HCT116 (cell line): Measurements from ENCODE around the gene DLG2. TPM values are rescaled to one million over a fixed set of nuclear protein-coding genes. Genes with fewer than 3 reads are reported as not detected.

Source experiments
- ATAC-seq: fragments of 200-7000 bp; cut with Tn5 transposase; 2 replicates; pipeline ENCODE4 v1.9.1; 2020; ENCODE audit warnings: mild to moderate bottlenecking, moderate library complexity
- BruUV-seq: library from RNA; stranded (reverse); fragments of 400-500 nt; replicated peaks from 2 replicates; lab custom pipeline; 2021; lab: Mats Ljungman, UMichigan
- CTCF ChIA-PET: fragments of 300-600 bp; sonication (Branson Sonifier 250); formaldehyde crosslinking; loops from one replicate; lab custom pipeline; 2021; ENCODE audit warnings: antibody characterized with exemption; lab: Charles Lee
- POLR2A ChIA-PET: fragments of 300-600, 350-600 bp; sonication (Branson Sonifier 250); formaldehyde crosslinking; loops from one replicate; lab custom pipeline; 2021; ENCODE audit warnings: antibody characterized with exemption; lab: Charles Lee
- RAD21 ChIA-PET, 2 experiments: fragments of 300-600 bp; sonication (Branson Sonifier 250); formaldehyde crosslinking; loops; one replicate each; lab custom pipeline; 2023; ENCODE audit warnings: low total read pairs in 2 of 2; ENCODE audit not compliant: uncharacterized antibody in 2 of 2, unreplicated experiment in 2 of 2, low non-redundant PET in 1 of 2; lab: Charles Lee
- DNase-seq: peaks from one replicate; pipeline ENCODE4 v3.0.0-alpha.2; 2010; ENCODE audit warnings: low read depth, low spot score
- H2AFZ ChIP-seq: fragments of 200-600 bp; shearing (Covaris generic), sonication (generic); 2 replicates; pipeline ENCODE4 v1.6.1; 2017; ENCODE audit warnings: low read depth, mixed run types, mixed read lengths, antibody characterized with exemption, low read length; ENCODE audit not compliant: poor library complexity, severe bottlenecking
- H3K27ac ChIP-seq: 2 replicates; pipeline ENCODE4 v1.5.1; 2012; ENCODE audit warnings: low read depth, low read length
- H3K27me3 ChIP-seq: fragments of 200-600 bp; sonication (generic); 2 replicates; pipeline ENCODE4 v1.6.1; 2016; ENCODE audit warnings: mixed run types, low read length, mixed read lengths; ENCODE audit not compliant: insufficient read depth
- H3K36me3 ChIP-seq, 2 experiments: fragments of 200-500 bp in 1 of 2; fragments of 200-600 bp in 1 of 2; sonication (Bioruptor generic) in 1 of 2; sonication (generic) in 1 of 2; 2 replicates each; pipeline versions ENCODE4 v1.5.1 to v1.6.1; 2014 to 2016; ENCODE audit warnings: low read length in 2 of 2, inconsistent platforms in 1 of 2, mixed read lengths in 1 of 2, mixed run types in 1 of 2; ENCODE audit not compliant: insufficient read depth in 2 of 2, control insufficient read depth in 1 of 2
- H3K4me1 ChIP-seq, 2 experiments: fragments of 200-600 bp in 1 of 2; sonication (generic) in 1 of 2; 2 replicates each; pipeline versions ENCODE4 v1.5.1 to v1.6.1; 2012 to 2017; ENCODE audit warnings: low read length in 2 of 2, inconsistent platforms in 1 of 2, mild to moderate bottlenecking in 1 of 2, mixed read lengths in 1 of 2, mixed run types in 1 of 2, moderate library complexity in 1 of 2; ENCODE audit not compliant: insufficient read depth in 2 of 2, control insufficient read depth in 1 of 2
- H3K4me2 ChIP-seq: fragments of 200-600 bp; sonication (generic); 2 replicates; pipeline ENCODE4 v1.6.1; 2017; ENCODE audit warnings: mixed run types, low read length, mixed read lengths
- H3K4me3 ChIP-seq, 2 experiments: fragments of 200-600 bp in 1 of 2; sonication (generic) in 1 of 2; replicated peaks in 1 of 2; 2 replicates each; pipeline ENCODE4 v1.5.1; 2011 to 2016; ENCODE audit warnings: low read length in 2 of 2, control low read depth in 1 of 2, low read depth in 1 of 2, mild to moderate bottlenecking in 1 of 2, mixed read lengths in 1 of 2, mixed run types in 1 of 2
- H3K79me2 ChIP-seq: fragments of 200-600 bp; sonication (generic); 2 replicates; pipeline ENCODE4 v1.6.1; 2017; ENCODE audit warnings: mild to moderate bottlenecking, mixed run types, low read length, moderate library complexity, mixed read lengths; ENCODE audit not compliant: insufficient read depth
- H3K9ac ChIP-seq: fragments of 200-600 bp; sonication (generic); 2 replicates; pipeline ENCODE4 v1.6.1; 2016; ENCODE audit warnings: low read length, mixed read lengths
- H3K9me2 ChIP-seq: fragments of 200-600 bp; sonication (generic), shearing (Covaris generic); 2 replicates; pipeline ENCODE4 v1.6.1; 2017; ENCODE audit warnings: mixed run types, mild to moderate bottlenecking, moderate library complexity; ENCODE audit not compliant: insufficient read depth
- H3K9me3 ChIP-seq, 2 experiments: fragments of 200-500 bp in 1 of 2; fragments of 200-600 bp in 1 of 2; sonication (Bioruptor generic) in 1 of 2; sonication (generic) in 1 of 2; 2 replicates each; pipeline ENCODE4 v1.6.1; 2014 to 2017; ENCODE audit warnings: low read length in 2 of 2, mixed read lengths in 2 of 2, inconsistent platforms in 1 of 2, low read depth in 1 of 2, mild to moderate bottlenecking in 1 of 2, mixed run types in 1 of 2, moderate library complexity in 1 of 2; ENCODE audit not compliant: control insufficient read depth in 1 of 2, insufficient read depth in 1 of 2
- H4K20me1 ChIP-seq: fragments of 200-600 bp; sonication (generic), shearing (Covaris generic); 2 replicates; pipeline ENCODE4 v1.6.1; 2017; ENCODE audit warnings: mixed run types, mild to moderate bottlenecking, moderate library complexity; ENCODE audit not compliant: insufficient read depth
- CBX3 ChIP-seq: IDR thresholded peaks from 2 replicates; pipeline ENCODE4 v1.6.1; 2012; ENCODE audit warnings: low read depth
- CEBPB ChIP-seq: IDR thresholded peaks from 2 replicates; pipeline ENCODE4 v1.6.1; 2012; ENCODE audit warnings: low read depth
- CTCF ChIP-seq, 3 experiments: fragments of 200-600 bp in 1 of 3; sonication (generic) in 1 of 3; IDR thresholded peaks in 2 of 3; conservative IDR thresholded peaks in 1 of 3; 2 replicates each; pipeline ENCODE4 v1.5.1; 2012 to 2017; ENCODE audit warnings: low read depth in 2 of 3, low read length in 2 of 3, antibody characterized with exemption in 1 of 3, borderline replicate concordance in 1 of 3, control low read depth in 1 of 3, mild to moderate bottlenecking in 1 of 3, mixed read lengths in 1 of 3, mixed run types in 1 of 3, moderate library complexity in 1 of 3; ENCODE audit not compliant: insufficient read depth in 1 of 3
- EGR1 ChIP-seq: IDR thresholded peaks from 2 replicates; pipeline ENCODE4 v1.6.1; 2012; ENCODE audit warnings: low read depth
- ELF1 ChIP-seq: IDR thresholded peaks from 2 replicates; pipeline ENCODE4 v1.6.1; 2012; ENCODE audit warnings: low read depth, borderline replicate concordance
- EZH2 ChIP-seq: fragments of 200-600 bp; sonication (generic); IDR thresholded peaks from 2 replicates; pipeline ENCODE4 v1.6.1; 2017; ENCODE audit warnings: antibody characterized with exemption, mixed run types
- EZH2phosphoT487 ChIP-seq: fragments of 200-600 bp; IDR thresholded peaks from 2 replicates; pipeline ENCODE4 v1.6.1; 2018; ENCODE audit warnings: antibody characterized with exemption, borderline replicate concordance
- FOSL1 ChIP-seq: IDR thresholded peaks from 2 replicates; pipeline ENCODE4 v1.6.1; 2012; ENCODE audit warnings: low read depth
- RAD21 ChIP-seq: IDR thresholded peaks from 2 replicates; pipeline ENCODE4 v1.6.1; 2012; ENCODE audit warnings: low read depth, mild to moderate bottlenecking
- REST ChIP-seq: IDR thresholded peaks from 2 replicates; pipeline ENCODE4 v1.6.1; 2012; ENCODE audit warnings: low read depth
- SRF ChIP-seq: IDR thresholded peaks from 2 replicates; pipeline ENCODE4 v1.6.1; 2012; ENCODE audit warnings: low read depth
- TCF7L2 ChIP-seq: IDR thresholded peaks from 2 replicates; pipeline ENCODE4 v1.7.0; 2011; ENCODE audit warnings: borderline replicate concordance, inconsistent platforms; ENCODE audit not compliant: insufficient read depth, insufficient read length; ENCODE audit errors: extremely low read depth
- YY1 ChIP-seq: IDR thresholded peaks from 2 replicates; pipeline ENCODE4 v1.6.1; 2011; ENCODE audit warnings: low read length, low read depth, moderate library complexity, mild to moderate bottlenecking; ENCODE audit not compliant: insufficient replicate concordance; ENCODE audit errors: extremely low read depth
- ZBTB33 ChIP-seq: IDR thresholded peaks from 2 replicates; pipeline ENCODE4 v1.6.1; 2011; ENCODE audit warnings: mild to moderate bottlenecking, low read length, moderate library complexity; ENCODE audit not compliant: insufficient replicate concordance; ENCODE audit errors: extremely low read depth
- ZNF274 ChIP-seq: fragments of 200-500 bp; sonication (Bioruptor generic); IDR thresholded peaks from 2 replicates; pipeline ENCODE4 v1.6.1; 2014; ENCODE audit warnings: mild to moderate bottlenecking, low read depth, low read length, inconsistent platforms
- intact Hi-C: fragments of 100-400 bp; cut with micrococcal nuclease; formaldehyde crosslinking; loops from 2 replicates; pipeline ENCODE4 v1.10.0; 2022
- total RNA-seq: library from RNA; stranded (reverse); gene quantifications from one replicate; pipeline ENCODE4 v1.2.1, GENCODE V29; 2021; ENCODE audit not compliant: unreplicated experiment
- TF ChIP-seq, protein P1 (sequence below): IDR thresholded peaks from 2 replicates; pipeline ENCODE4 v1.6.1; 2012

The DLG2 gene
- total RNA-seq, 1 experiment from 2014 or later, result 2.4 TPM

DNA sequence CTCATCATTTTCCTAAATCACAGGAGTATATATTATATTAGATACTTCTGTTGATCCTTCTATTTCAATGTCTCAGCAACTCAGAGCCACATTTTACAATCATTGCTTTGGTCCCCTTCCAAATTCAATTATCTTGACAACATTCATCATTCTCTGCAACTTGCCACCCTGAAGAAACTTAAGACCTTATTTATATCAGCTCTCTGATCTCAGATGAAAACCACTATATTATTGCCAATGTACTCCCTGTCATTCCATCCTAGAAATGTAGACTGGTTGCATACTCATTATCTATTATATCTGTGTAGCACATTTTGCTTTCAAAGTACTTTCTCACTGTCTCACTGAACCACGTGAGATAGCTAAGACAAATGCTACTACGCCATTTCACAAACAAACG, 379.3 kb downstream of the DLG2 start (continued):
- TF ChIP-seq, protein P1, sequence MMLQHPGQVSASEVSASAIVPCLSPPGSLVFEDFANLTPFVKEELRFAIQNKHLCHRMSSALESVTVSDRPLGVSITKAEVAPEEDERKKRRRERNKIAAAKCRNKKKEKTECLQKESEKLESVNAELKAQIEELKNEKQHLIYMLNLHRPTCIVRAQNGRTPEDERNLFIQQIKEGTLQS, result no peak
- TF ChIP-seq FOSL1 (no peak), ELF1 (no peak), ZBTB33 (no peak), CBX3 (no peak), EZH2phosphoT487 (no peak)
- TF ChIP-seq, all 23 proteins: peak for 0

GRCh38 chr11:85238906-85239305, 388.2 kb downstream of the DLG2 start:
- ATAC-seq, result no peak
- intact Hi-C loops, result no loop called here
- H3K4me2 ChIP-seq, result no peak overlapping the region
- no TSS peak for BruUV-seq
- CTCF ChIA-PET, result no interaction called here
- no peak for TF ChIP-seq REST
- TF ChIP-seq TCF7L2, result no peak
- TF ChIP-seq RAD21, result no peak
- TF ChIP-seq EGR1, result no peak
- TF ChIP-seq CEBPB, result no peak
- no peak for TF ChIP-seq EZH2
- TF ChIP-seq CTCF (IDR thresholded peaks at IDR 0.05 in 2 of 3, conservative IDR thresholded peaks at IDR 0.05 in 1 of 3; ENCODE audit: borderline replicate concordance in 1 of 3, insufficient read depth in 1 of 3, low read depth in 2 of 3, low read length in 2 of 3), result no peak
- TF ChIP-seq CBX3, result no peak
- no peak for TF ChIP-seq YY1
- TF ChIP-seq ZNF274, result no peak
- no peak for TF ChIP-seq SRF
- TF ChIP-seq, protein P1, result no peak
- TF ChIP-seq, all 23 proteins: peak for 0
- no peak for DNase-seq
- no peaks in the 10 kb centered on the region for H3K9me2 ChIP-seq
- no peaks in the 10 kb centered on the region for H3K9me3 ChIP-seq
- RAD21 ChIA-PET, result no interaction called here
- H3K79me2 ChIP-seq, result no peaks in the 10 kb centered on the region
- no peak overlapping the region for H3K4me3 ChIP-seq
- no peaks in the 10 kb centered on the region for H3K27me3 ChIP-seq
- no peaks in the 10 kb centered on the region for H3K4me1 ChIP-seq
- POLR2A ChIA-PET, result no interaction called here
- no peak overlapping the region for H3K27ac ChIP-seq
- no peak overlapping the region for H3K9ac ChIP-seq
- H3K36me3 ChIP-seq, result no peaks in the 10 kb centered on the region
- no peaks in the 10 kb centered on the region; the same call in 1 of the 2 replicates for H4K20me1 ChIP-seq
- H2AFZ ChIP-seq, result no peak overlapping the region
